Type B pancreatic cell (in vitro differentiated cells): Measurements from ENCODE around the gene CD72. TPM values are rescaled to one million over a fixed set of nuclear protein-coding genes. Genes with fewer than 3 reads are reported as not detected.

Experiments used
- DNase-seq: peaks from one replicate; pipeline ENCODE4 v3.0.0; 2021; ENCODE audit warnings: mixed read lengths; ENCODE audit not compliant: unreplicated experiment; ENCODE audit errors: extremely low spot score
- H3K27ac Mint-ChIP-seq: 2 replicates; pipeline ENCODE4 v1.8.0; 2021; ENCODE audit warnings: mild to moderate bottlenecking, mixed read lengths
- H3K27me3 Mint-ChIP-seq: 2 replicates; pipeline ENCODE4 v1.8.0; 2021; ENCODE audit warnings: mixed read lengths
- H3K36me3 Mint-ChIP-seq: 2 replicates; pipeline ENCODE4 v1.8.0; 2021; ENCODE audit warnings: mixed read lengths
- H3K4me1 Mint-ChIP-seq: one replicate; pipeline ENCODE4 v1.8.0; 2021; ENCODE audit warnings: mixed read lengths; ENCODE audit not compliant: unreplicated experiment
- H3K4me3 Mint-ChIP-seq: 2 replicates; pipeline ENCODE4 v1.8.0; 2021; ENCODE audit warnings: mild to moderate bottlenecking, mixed read lengths
- H3K9me3 Mint-ChIP-seq: 2 replicates; pipeline ENCODE4 v1.8.0; 2021; ENCODE audit warnings: mixed read lengths
- CTCF ChIP-seq: fragments of 200-600 bp; sonication (generic); conservative IDR thresholded peaks from 2 replicates; pipeline ENCODE4 v1.5.0; 2021; ENCODE audit warnings: antibody characterized with exemption, mild to moderate bottlenecking
- total RNA-seq: library from RNA; stranded (reverse); gene quantifications from 2 replicates; pipeline ENCODE4 v1.2.1, GENCODE V29; 2021; ENCODE audit warnings: low replicate concordance

CD72 gene
- total RNA-seq, 1 donor from 2014 or later = 2.8 TPM

- peak; percentile 92 for DNase-seq
- Mint-ChIP-seq H3K9me3 (no peaks in the 10 kb centered on the region), H3K27me3 (no peaks in the 10 kb centered on the region), H3K4me1 (peaks cover 56% of the 10 kb centered on the region), H3K27ac (peak within 1 kb of the TSS; percentile 41), H3K36me3 (peaks cover 7% of the 10 kb centered on the region), H3K4me3 (peak within 1 kb of the TSS; percentile 86)
- peak; percentile 51 for TF ChIP-seq CTCF
Observed at GRCh38 chr9:35664531-35665470, 46.6 kb upstream of the CD72 start, which contains the start of gene ARHGEF39. ARHGEF39 (minus strand) TSS chr9:35665195; CDS start chr9:35665169, 26 bp downstream.

GRCh38 chr9:35662437-35662836 lies 44.2 kb upstream of the CD72 start:
- Mint-ChIP-seq H3K36me3 (peaks cover 12% of the 10 kb centered on the region), H3K4me1 (peaks cover 53% of the 10 kb centered on the region), H3K9me3 (no peaks in the 10 kb centered on the region), H3K27me3 (peaks cover 6% of the 10 kb centered on the region), H3K4me3 (peak overlapping the region; percentile 59), H3K27ac (peak overlapping the region; percentile 27)
- DNase-seq = no peak
- no peak for TF ChIP-seq CTCF

GRCh38 chr9:35661756-35662350 lies 43.6 kb upstream of the CD72 start:
- peaks cover 57% of the 10 kb centered on the region for H3K4me1 Mint-ChIP-seq
- no peak for TF ChIP-seq CTCF
- H3K27ac Mint-ChIP-seq = peak overlapping the region; percentile 65
- peaks cover 6% of the 10 kb centered on the region for H3K27me3 Mint-ChIP-seq
- H3K4me3 Mint-ChIP-seq = peak overlapping the region; percentile 30
- DNase-seq = no peak
- peaks cover 12% of the 10 kb centered on the region for H3K36me3 Mint-ChIP-seq
- no peaks in the 10 kb centered on the region for H3K9me3 Mint-ChIP-seq

GRCh38 chr9:35660966-35661415 lies 42.8 kb upstream of the CD72 start:
- Mint-ChIP-seq H3K27ac (peak overlapping the region; percentile 94), H3K4me1 (peaks cover 61% of the 10 kb centered on the region), H3K9me3 (no peaks in the 10 kb centered on the region), H3K36me3 (peaks cover 12% of the 10 kb centered on the region), H3K4me3 (peak overlapping the region; percentile 76), H3K27me3 (peaks cover 6% of the 10 kb centered on the region)
- TF ChIP-seq CTCF = peak; percentile 38
- no peak for DNase-seq

- no peak for TF ChIP-seq CTCF
- Mint-ChIP-seq H3K27me3 (peaks cover 6% of the 10 kb centered on the region), H3K4me3 (peak overlapping the region; percentile 86), H3K4me1 (peaks cover 55% of the 10 kb centered on the region), H3K9me3 (no peaks in the 10 kb centered on the region), H3K36me3 (peaks cover 12% of the 10 kb centered on the region), H3K27ac (peak overlapping the region; percentile 99)
- DNase-seq = no peak
Observed at GRCh38 chr9:35659340-35659739, 41.1 kb upstream of the CD72 start.
